KMS-11 (cell line): ENCODE data around the gene CSNK2B.

Experiments used
- H2AFZ ChIP-seq: fragments of 200-600 bp; sonication (generic); 2 replicates; pipeline ENCODE4 v1.6.1; 2016; ENCODE audit warnings: antibody characterized with exemption, mixed run types, low read depth
- H3K27ac ChIP-seq: fragments of 200-600 bp; sonication (generic); 2 replicates; pipeline ENCODE4 v1.6.1; 2016; ENCODE audit warnings: mild to moderate bottlenecking, mixed run types
- H3K27me3 ChIP-seq: fragments of 200-600 bp; sonication (generic); 2 replicates; pipeline ENCODE4 v1.6.1; 2017; ENCODE audit warnings: mild to moderate bottlenecking, low read depth, mixed run types, moderate library complexity; ENCODE audit not compliant: insufficient read depth
- H3K36me3 ChIP-seq: fragments of 200-600 bp; sonication (generic); 2 replicates; pipeline ENCODE4 v1.6.1; 2017; ENCODE audit warnings: mild to moderate bottlenecking, mixed run types; ENCODE audit not compliant: insufficient read depth
- H3K4me1 ChIP-seq: fragments of 200-600 bp; sonication (generic); 2 replicates; pipeline ENCODE4 v1.6.1; 2016; ENCODE audit warnings: mild to moderate bottlenecking, low read depth, mixed run types; ENCODE audit not compliant: poor library complexity, severe bottlenecking
- H3K4me2 ChIP-seq: fragments of 200-600 bp; sonication (generic); 2 replicates; pipeline ENCODE4 v1.7.0; 2016; ENCODE audit warnings: mild to moderate bottlenecking, mixed run types
- H3K4me3 ChIP-seq: fragments of 200-600 bp; sonication (generic); IDR thresholded peaks from 2 replicates; pipeline ENCODE4 v1.6.1; 2017; ENCODE audit warnings: low read depth, low read length, mixed read lengths; ENCODE audit not compliant: insufficient read depth
- H3K79me2 ChIP-seq: fragments of 200-600 bp; sonication (generic); 2 replicates; pipeline ENCODE4 v1.6.1; 2016; ENCODE audit warnings: low read depth, mixed run types; ENCODE audit not compliant: insufficient read depth
- H3K9ac ChIP-seq: fragments of 200-600 bp; sonication (generic); 2 replicates; pipeline ENCODE4 v1.6.1; 2016; ENCODE audit warnings: mild to moderate bottlenecking, mixed run types
- H4K20me1 ChIP-seq: fragments of 200-600 bp; sonication (generic); 2 replicates; pipeline ENCODE4 v1.6.1; 2016; ENCODE audit warnings: mild to moderate bottlenecking, mixed run types; ENCODE audit not compliant: insufficient read depth
- CTCF ChIP-seq: fragments of 200-600 bp; sonication (generic); conservative IDR thresholded peaks from 2 replicates; pipeline ENCODE4 v1.6.1; 2017; ENCODE audit warnings: low read depth, mild to moderate bottlenecking, antibody characterized with exemption, low read length, moderate library complexity, mixed read lengths

CSNK2B gene

DNA sequence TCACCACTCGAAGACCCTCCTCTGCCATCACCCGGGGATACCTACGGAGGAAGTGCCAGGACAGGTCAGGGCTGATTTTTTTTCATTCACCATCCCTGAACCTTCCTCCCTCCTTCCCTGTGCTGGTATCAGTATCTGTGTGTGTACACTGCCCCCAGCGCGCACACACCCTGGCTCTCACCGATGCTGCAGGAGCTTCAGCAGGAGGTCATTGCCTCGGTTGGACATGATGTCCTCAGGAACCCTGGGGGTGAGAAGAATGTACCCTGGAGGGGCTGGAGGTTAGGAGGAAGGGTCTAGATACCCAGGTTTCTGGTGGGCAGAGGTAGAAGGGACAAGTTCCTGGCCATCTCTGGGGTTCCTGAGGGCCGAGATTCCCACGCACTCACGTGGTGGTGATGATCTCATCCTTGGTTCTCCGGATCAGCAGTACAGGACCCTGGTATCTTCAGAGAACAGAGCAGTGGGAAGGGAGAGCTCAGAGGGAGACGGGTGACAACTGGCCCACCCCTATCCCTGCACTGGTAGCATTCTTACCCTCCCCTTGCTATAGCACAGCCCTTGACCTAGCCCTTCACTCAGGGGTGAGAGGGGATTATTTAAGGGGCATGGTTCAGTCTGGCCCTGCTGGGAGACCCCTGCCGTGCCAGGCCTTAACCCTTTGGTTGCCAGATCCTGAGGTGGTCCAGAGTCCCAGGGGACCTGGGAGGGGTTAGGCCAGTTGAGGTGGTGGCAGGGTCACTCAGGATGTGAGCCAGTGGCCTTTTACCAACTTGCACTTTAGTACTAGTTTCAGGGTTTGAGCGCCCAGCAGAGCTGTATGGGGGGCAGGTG lies 22.2 kb downstream of the CSNK2B start:
- no peaks in the 10 kb centered on the region for H4K20me1 ChIP-seq
- H3K27me3 ChIP-seq, result no peaks in the 10 kb centered on the region
- no peak overlapping the region for H3K4me2 ChIP-seq
- H3K27ac ChIP-seq, result no peak overlapping the region
- H3K36me3 ChIP-seq, result no peaks in the 10 kb centered on the region
- H3K79me2 ChIP-seq, result no peaks in the 10 kb centered on the region
- H3K9ac ChIP-seq, result no peak overlapping the region
- no peak for TF ChIP-seq CTCF
- H3K4me3 ChIP-seq, result no peak overlapping the region
- no peaks in the 10 kb centered on the region for H3K4me1 ChIP-seq
- no peak overlapping the region for H2AFZ ChIP-seq

- no peaks in the 10 kb centered on the region for H3K4me1 ChIP-seq
- no peak overlapping the region for H3K27ac ChIP-seq
- H3K9ac ChIP-seq, result no peak overlapping the region
- no peaks in the 10 kb centered on the region for H3K27me3 ChIP-seq
- no peak overlapping the region for H3K4me2 ChIP-seq
- no peak overlapping the region for H3K4me3 ChIP-seq
- H2AFZ ChIP-seq, result no peak overlapping the region
- TF ChIP-seq CTCF, result peak; percentile 61; the same call in 1 of the 2 replicates
- H3K36me3 ChIP-seq, result no peaks in the 10 kb centered on the region
- H4K20me1 ChIP-seq, result no peaks in the 10 kb centered on the region
- no peaks in the 10 kb centered on the region for H3K79me2 ChIP-seq
These were observed 23.6 kb downstream of the CSNK2B start for GRCh38 chr6:31689249-31690110.

DNA sequence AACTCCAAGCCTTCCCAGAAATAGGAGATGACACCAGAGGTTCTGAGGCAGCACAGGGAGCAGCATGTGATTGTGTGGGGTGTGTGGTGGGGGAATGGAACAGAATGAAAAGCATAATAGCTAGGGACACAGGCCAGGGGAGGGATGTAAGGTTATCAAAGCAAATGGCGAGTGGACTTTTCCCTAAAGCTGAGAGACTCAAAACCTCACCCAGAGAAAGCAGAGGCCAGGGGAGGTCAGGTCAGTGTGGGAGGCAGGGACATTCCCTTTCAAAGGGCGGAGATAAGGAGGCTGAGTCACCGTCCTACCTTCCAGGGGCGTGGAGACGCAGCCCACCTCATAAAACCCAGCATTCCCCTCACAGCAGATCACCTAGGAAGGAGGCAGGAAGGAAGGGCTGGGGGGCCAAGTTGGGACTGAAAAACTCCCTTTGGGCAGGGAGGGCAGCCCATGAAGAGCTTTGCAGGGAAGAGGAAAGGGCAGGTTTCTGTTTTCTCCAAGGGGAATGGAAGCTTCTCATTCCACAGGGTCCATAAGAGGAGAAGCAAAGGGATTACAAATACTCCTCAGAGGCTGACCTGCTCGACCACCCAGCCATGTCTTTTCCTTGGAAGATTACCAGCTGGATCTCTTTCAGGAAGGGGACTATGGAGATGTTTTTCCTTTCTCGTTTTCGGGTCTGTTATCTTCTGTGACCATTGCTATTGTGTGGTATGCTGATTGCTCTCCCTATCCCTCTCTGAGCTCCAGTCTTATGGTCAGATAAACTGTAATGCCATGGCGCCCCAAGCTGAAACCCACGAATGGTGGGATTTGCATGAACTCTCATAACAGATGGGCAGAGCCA lies 24.6 kb downstream of the CSNK2B start:
- H3K4me2 ChIP-seq, result no peak overlapping the region
- H3K36me3 ChIP-seq, result no peaks in the 10 kb centered on the region

More for the DNA sequence above, 24.6 kb downstream of the CSNK2B start:
- Histone ChIP-seq H4K20me1 (no peaks in the 10 kb centered on the region), H3K4me3 (no peak overlapping the region), H3K9ac (no peak overlapping the region), H3K4me1 (no peaks in the 10 kb centered on the region), H3K27me3 (no peaks in the 10 kb centered on the region), H3K79me2 (no peaks in the 10 kb centered on the region), H3K27ac (no peak overlapping the region), H2AFZ (no peak overlapping the region)
- TF ChIP-seq CTCF, result no peak
